Spinal cord (tissue), 10 donors: ENCODE results near the gene LHFPL6. TPM values are rescaled to one million over a fixed set of nuclear protein-coding genes. Genes with fewer than 3 reads are reported as not detected.
A peak's percentile ranks its signal among the peaks of the same experiment; 100 is the strongest.

Experiments
- DNase-seq, 6 donors: peaks; one replicate each; pipeline versions ENCODE4 v3.0.0 to v3.0.0-alpha.2; 2013 to 2015; ENCODE audit warnings: low spot score in 6 of 6, low read depth in 4 of 6
- H3K27ac ChIP-seq: one replicate; pipeline ENCODE4 v1.5.1; 2013; ENCODE audit warnings: low read depth, low read length, control low read depth
- H3K27me3 ChIP-seq: one replicate; pipeline ENCODE4 v1.6.1; 2013; ENCODE audit warnings: low read length; ENCODE audit not compliant: control insufficient read depth, insufficient read depth
- H3K36me3 ChIP-seq: one replicate; pipeline ENCODE4 v1.6.1; 2013; ENCODE audit warnings: low read length; ENCODE audit not compliant: control insufficient read depth, insufficient read depth
- H3K4me1 ChIP-seq: one replicate; pipeline ENCODE4 v1.6.1; 2013; ENCODE audit warnings: low read length; ENCODE audit not compliant: control insufficient read depth, insufficient read depth
- H3K4me3 ChIP-seq: one replicate; pipeline ENCODE4 v1.5.1; 2013; ENCODE audit warnings: low read depth, low read length, control low read depth
- H3K9me3 ChIP-seq: one replicate; pipeline ENCODE4 v1.6.1; 2013; ENCODE audit warnings: low read length; ENCODE audit not compliant: control insufficient read depth, insufficient read depth
- WGBS: methylation state at CpG from one replicate; pipeline ENCODE4 v1.1.5; 2013; ENCODE audit warnings: missing lambda C conversion rate; ENCODE audit not compliant: insufficient coverage; 5-methylcytosine and 5-hydroxymethylcytosine counted together
- polyA plus RNA-seq, 2 donors: library from polyadenylated mRNA; unstranded; fragments of 120-200 nt; gene quantifications; one replicate each; pipeline ENCODE4 v1.2.1, GENCODE V29; 2013; ENCODE audit not compliant: insufficient read length in 2 of 2
- total RNA-seq, 2 donors: library from RNA; depleted of rRNA in 1 of 2; stranded (reverse); fragments of 120-200 nt in 1 of 2; fragments of >200 nt in 1 of 2; gene quantifications; one replicate each; pipeline versions ENCODE4 v1.2.3 to v1.2.4, GENCODE V29; 2013 to 2014
- donor health status: healthy.

Gene LHFPL6
- total and polyA plus RNA-seq, 4 donors, result 49.6 to 190 (median 66.4) TPM

GRCh38 chr13:39565036-39565949 lies 37.7 kb downstream of the LHFPL6 start:
- DNase-seq, result peak in 1 of 6 donors; percentile 40
- no peaks in the 10 kb centered on the region for H3K27me3 ChIP-seq
- peak overlapping the region; percentile 64 for H3K27ac ChIP-seq
- no peaks in the 10 kb centered on the region for H3K36me3 ChIP-seq
- no peaks in the 10 kb centered on the region for H3K4me1 ChIP-seq
- no peak overlapping the region for H3K4me3 ChIP-seq
- H3K9me3 ChIP-seq, result no peaks in the 10 kb centered on the region
- 29% methylated on average over 1 of the region's 6 CpGs for WGBS

GRCh38 chr13:39563470-39563735 lies 39.6 kb downstream of the LHFPL6 start:
- H3K27me3 ChIP-seq, result no peaks in the 10 kb centered on the region
- H3K4me3 ChIP-seq, result no peak overlapping the region
- no peak overlapping the region for H3K27ac ChIP-seq
- no CpG with 5 or more reads among the region's 1 CpG for WGBS
- no peaks in the 10 kb centered on the region for H3K36me3 ChIP-seq
- H3K4me1 ChIP-seq, result no peaks in the 10 kb centered on the region
- H3K9me3 ChIP-seq, result no peaks in the 10 kb centered on the region
- no peak for DNase-seq

- Histone ChIP-seq H3K9me3 (no peaks in the 10 kb centered on the region), H3K4me1 (no peaks in the 10 kb centered on the region), H3K27me3 (no peaks in the 10 kb centered on the region), H3K36me3 (no peaks in the 10 kb centered on the region), H3K4me3 (no peak overlapping the region), H3K27ac (no peak overlapping the region)
- no peak for DNase-seq
- no CpG with 5 or more reads among the region's 1 CpG for WGBS
Measured at GRCh38 chr13:39561971-39562370, 41.0 kb downstream of the LHFPL6 start.

GRCh38 chr13:39559847-39560246 lies 43.1 kb downstream of the LHFPL6 start:
- H3K27ac ChIP-seq, result no peak overlapping the region
- no peaks in the 10 kb centered on the region for H3K36me3 ChIP-seq
- no peaks in the 10 kb centered on the region for H3K9me3 ChIP-seq
- H3K27me3 ChIP-seq, result no peaks in the 10 kb centered on the region
- DNase-seq, result no peak
- WGBS, result 67% methylated on average over 1 of the region's 3 CpGs
- no peak overlapping the region for H3K4me3 ChIP-seq
- no peaks in the 10 kb centered on the region for H3K4me1 ChIP-seq

- no peak overlapping the region for H3K27ac ChIP-seq
Measured at GRCh38 chr13:39557285-39557955, 45.6 kb downstream of the LHFPL6 start.

GRCh38 chr13:39556866-39557265 lies 46.1 kb downstream of the LHFPL6 start:
- no peak for DNase-seq
- H3K27me3 ChIP-seq, result no peaks in the 10 kb centered on the region
- H3K9me3 ChIP-seq, result no peaks in the 10 kb centered on the region
- H3K27ac ChIP-seq, result no peak overlapping the region
- no peaks in the 10 kb centered on the region for H3K4me1 ChIP-seq
- no peak overlapping the region for H3K4me3 ChIP-seq
- H3K36me3 ChIP-seq, result no peaks in the 10 kb centered on the region
- WGBS, result no CpG with 5 or more reads among the region's 1 CpG

More at GRCh38 chr13:39557285-39557955, 45.6 kb downstream of the LHFPL6 start:
- H3K9me3 ChIP-seq, result no peaks in the 10 kb centered on the region
- H3K27me3 ChIP-seq, result no peaks in the 10 kb centered on the region
- H3K36me3 ChIP-seq, result no peaks in the 10 kb centered on the region
- no peaks in the 10 kb centered on the region for H3K4me1 ChIP-seq
- no peak overlapping the region for H3K4me3 ChIP-seq
- 97% methylated on average over 10 of the region's 12 CpGs for WGBS
- DNase-seq, result no peak

GRCh38 chr13:39554371-39554770 lies 48.6 kb downstream of the LHFPL6 start:
- Histone ChIP-seq H3K27me3 (no peaks in the 10 kb centered on the region), H3K9me3 (no peaks in the 10 kb centered on the region), H3K27ac (no peak overlapping the region), H3K4me1 (no peaks in the 10 kb centered on the region), H3K4me3 (no peak overlapping the region), H3K36me3 (no peaks in the 10 kb centered on the region)
- WGBS, result 81% methylated on average over 2 of the region's 3 CpGs
- DNase-seq, result no peak

GRCh38 chr13:39552246-39552645 lies 50.7 kb downstream of the LHFPL6 start:
- WGBS, result no CpG with 5 or more reads among the region's 2 CpGs
- no peak overlapping the region for H3K4me3 ChIP-seq
- H3K36me3 ChIP-seq, result no peaks in the 10 kb centered on the region
- DNase-seq, result peak in 1 of 6 donors; percentile 64
- no peaks in the 10 kb centered on the region for H3K4me1 ChIP-seq
- H3K27ac ChIP-seq, result no peak overlapping the region
- no peaks in the 10 kb centered on the region for H3K27me3 ChIP-seq
- H3K9me3 ChIP-seq, result no peaks in the 10 kb centered on the region

- Histone ChIP-seq H3K27ac (no peak overlapping the region), H3K4me1 (no peaks in the 10 kb centered on the region), H3K36me3 (no peaks in the 10 kb centered on the region)
Measured at GRCh38 chr13:39550931-39551330, 52.1 kb downstream of the LHFPL6 start.

GRCh38 chr13:39547108-39547507 lies 55.9 kb downstream of the LHFPL6 start:
- no peak overlapping the region for H3K4me3 ChIP-seq
- H3K27ac ChIP-seq, result no peak overlapping the region
- no peaks in the 10 kb centered on the region for H3K36me3 ChIP-seq
- H3K27me3 ChIP-seq, result no peaks in the 10 kb centered on the region
- H3K9me3 ChIP-seq, result no peaks in the 10 kb centered on the region
- H3K4me1 ChIP-seq, result no peaks in the 10 kb centered on the region
- no peak for DNase-seq

More at GRCh38 chr13:39550931-39551330, 52.1 kb downstream of the LHFPL6 start:
- Histone ChIP-seq H3K27me3 (no peaks in the 10 kb centered on the region), H3K9me3 (no peaks in the 10 kb centered on the region), H3K4me3 (no peak overlapping the region)
- no peak for DNase-seq
